ENCODE measurements around the gene DYNLRB1.

DYNLRB1 gene

GRCh38 chr20:34528921-34529297 lies 12.7 kb downstream of the DYNLRB1 start:
- Histone ChIP-seq H3K27me3 (no peaks in the 10 kb centered on the region), H3K27ac (no peak overlapping the region), H3K36me3 (peaks cover 77% of the 10 kb centered on the region), H3K4me3 (ENCODE audit: low read depth in 1 of 2, low read length in 1 of 2) (no peak overlapping the region), H3K9me3 (no peaks in the 10 kb centered on the region), H3K4me1 (ENCODE audit: control insufficient read depth in 1 of 2, insufficient read depth in 1 of 2, low read depth in 1 of 2, low read length in 1 of 2) (no peaks in the 10 kb centered on the region)
- no peak for TF ChIP-seq CTCF (IDR thresholded peaks at IDR 0.05)

GRCh38 chr20:34529742-34530141 lies 13.5 kb downstream of the DYNLRB1 start:
- H3K4me1 ChIP-seq (ENCODE audit: control insufficient read depth in 1 of 2, insufficient read depth in 1 of 2, low read depth in 1 of 2, low read length in 1 of 2), result no peaks in the 10 kb centered on the region
- peaks cover 84% of the 10 kb centered on the region for H3K36me3 ChIP-seq
- H3K27me3 ChIP-seq, result no peaks in the 10 kb centered on the region
- no peaks in the 10 kb centered on the region for H3K9me3 ChIP-seq
- H3K27ac ChIP-seq, result no peak overlapping the region
- no peak overlapping the region for H3K4me3 ChIP-seq (ENCODE audit: low read depth in 1 of 2, low read length in 1 of 2)
- TF ChIP-seq CTCF (IDR thresholded peaks at IDR 0.05), result no peak

- Histone ChIP-seq H3K4me3 (ENCODE audit: low read depth in 1 of 2, low read length in 1 of 2) (no peak overlapping the region), H3K27ac (no peak overlapping the region), H3K4me1 (ENCODE audit: control insufficient read depth in 1 of 2, insufficient read depth in 1 of 2, low read depth in 1 of 2, low read length in 1 of 2) (no peaks in the 10 kb centered on the region), H3K27me3 (no peaks in the 10 kb centered on the region), H3K9me3 (no peaks in the 10 kb centered on the region), H3K36me3 (peaks cover 90% of the 10 kb centered on the region)
- TF ChIP-seq CTCF (IDR thresholded peaks at IDR 0.05), result no peak
Observed at GRCh38 chr20:34530342-34530741, 14.1 kb downstream of the DYNLRB1 start.

- no peak overlapping the region for H3K27ac ChIP-seq
- no peaks in the 10 kb centered on the region for H3K4me1 ChIP-seq (ENCODE audit: control insufficient read depth in 1 of 2, insufficient read depth in 1 of 2, low read depth in 1 of 2, low read length in 1 of 2)
- no peaks in the 10 kb centered on the region for H3K27me3 ChIP-seq
- H3K4me3 ChIP-seq (ENCODE audit: low read depth in 1 of 2, low read length in 1 of 2), result no peak overlapping the region
- TF ChIP-seq CTCF (IDR thresholded peaks at IDR 0.05), result no peak
- peaks cover 91% of the 10 kb centered on the region for H3K36me3 ChIP-seq
- no peaks in the 10 kb centered on the region for H3K9me3 ChIP-seq
Observed at GRCh38 chr20:34531608-34532265, 15.5 kb downstream of the DYNLRB1 start.

GRCh38 chr20:34532320-34532719 lies 16.1 kb downstream of the DYNLRB1 start:
- TF ChIP-seq CTCF (IDR thresholded peaks at IDR 0.05), result no peak
- H3K36me3 ChIP-seq, result peaks cover 91% of the 10 kb centered on the region
- H3K4me3 ChIP-seq (ENCODE audit: low read depth in 1 of 2, low read length in 1 of 2), result no peak overlapping the region
- H3K4me1 ChIP-seq (ENCODE audit: control insufficient read depth in 1 of 2, insufficient read depth in 1 of 2, low read depth in 1 of 2, low read length in 1 of 2), result no peaks in the 10 kb centered on the region
- no peaks in the 10 kb centered on the region for H3K27me3 ChIP-seq
- H3K9me3 ChIP-seq, result no peaks in the 10 kb centered on the region
- H3K27ac ChIP-seq, result no peak overlapping the region
